GM19099 (cell line): ENCODE data around the gene OR2G3.

Experiments used
- POLR2A ChIP-seq: IDR thresholded peaks from 3 replicates; pipeline ENCODE4 v1.6.1; 2011; ENCODE audit warnings: low read depth; ENCODE audit not compliant: insufficient read length; ENCODE audit errors: extremely low read depth

OR2G3 gene

GRCh38 chr1:247605286-247605685, at the start of gene OR2G3:
Gene OR2G3, plus strand, starts transcription at chr1:247605586. Its CDS starts 0 bp downstream, at chr1:247605586.
- TF ChIP-seq POLR2A, result no peak

- TF ChIP-seq POLR2A, result no peak
Measured at GRCh38 chr1:247557926-247558674, 47.3 kb upstream of the OR2G3 start.

GRCh38 chr1:247561711-247562110, 43.7 kb upstream of the OR2G3 start:
- TF ChIP-seq POLR2A, result no peak

DNA sequence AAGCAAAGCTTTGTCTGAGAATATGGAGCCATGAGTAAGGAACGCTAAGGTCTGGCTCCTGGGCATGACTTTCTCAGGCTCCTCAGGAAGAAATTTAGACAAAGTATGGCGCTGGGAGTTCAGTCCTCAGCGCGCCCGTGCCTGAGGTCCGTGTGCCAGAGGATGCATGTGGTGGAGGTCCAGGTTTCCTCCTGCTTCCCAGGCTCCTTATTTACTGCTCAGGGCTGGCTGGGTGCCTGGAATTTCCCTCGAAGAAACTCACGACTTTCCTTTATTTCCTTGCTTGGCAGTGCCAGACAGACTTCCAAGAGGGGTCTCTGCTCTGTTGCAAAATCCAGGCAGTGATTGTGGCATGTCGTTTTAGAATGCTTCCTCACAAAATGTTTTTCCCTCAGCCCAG, 43.2 kb upstream of the OR2G3 start:
- no peak for TF ChIP-seq POLR2A

DNA sequence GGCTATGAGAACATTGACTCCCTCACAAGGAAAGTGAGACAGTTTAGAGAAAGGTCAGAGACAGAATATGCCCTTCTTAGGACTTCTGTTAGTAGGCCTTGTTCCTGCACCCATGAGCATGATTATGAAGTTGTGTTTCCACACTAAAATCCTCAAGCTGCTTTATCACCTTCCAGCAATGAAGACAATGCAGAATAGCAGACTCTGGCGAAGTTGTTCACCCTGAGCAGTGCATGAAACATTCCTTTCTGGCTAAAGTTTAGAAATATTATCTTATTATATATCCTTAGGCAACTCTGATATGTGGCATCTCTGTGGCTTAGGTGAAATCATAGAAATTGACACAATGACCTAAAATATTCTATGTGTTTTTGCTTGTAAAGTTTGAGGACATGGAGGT, 31.1 kb upstream of the OR2G3 start:
- no peak for TF ChIP-seq POLR2A

GRCh38 chr1:247574664-247575063, 30.7 kb upstream of the OR2G3 start:
- TF ChIP-seq POLR2A, result no peak

DNA sequence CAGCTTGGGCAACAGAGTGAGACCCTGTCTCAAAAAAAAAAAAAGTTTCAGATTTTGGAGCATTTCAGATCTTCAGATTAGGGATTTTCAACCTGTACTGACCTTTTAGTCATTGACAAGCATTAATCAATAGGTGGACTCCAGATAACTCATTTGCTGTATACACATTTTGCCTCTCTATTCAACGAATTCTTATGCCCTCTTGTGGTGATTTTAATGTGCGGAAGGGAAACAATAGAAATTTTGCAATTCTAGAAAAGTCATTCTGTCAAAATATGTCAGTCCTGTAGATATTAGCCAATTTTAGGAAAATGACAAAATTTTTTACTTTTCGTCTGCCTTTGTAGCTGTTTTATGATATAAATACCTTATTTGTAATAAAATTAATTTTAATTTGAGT, 28.9 kb upstream of the OR2G3 start:
- no peak for TF ChIP-seq POLR2A

DNA sequence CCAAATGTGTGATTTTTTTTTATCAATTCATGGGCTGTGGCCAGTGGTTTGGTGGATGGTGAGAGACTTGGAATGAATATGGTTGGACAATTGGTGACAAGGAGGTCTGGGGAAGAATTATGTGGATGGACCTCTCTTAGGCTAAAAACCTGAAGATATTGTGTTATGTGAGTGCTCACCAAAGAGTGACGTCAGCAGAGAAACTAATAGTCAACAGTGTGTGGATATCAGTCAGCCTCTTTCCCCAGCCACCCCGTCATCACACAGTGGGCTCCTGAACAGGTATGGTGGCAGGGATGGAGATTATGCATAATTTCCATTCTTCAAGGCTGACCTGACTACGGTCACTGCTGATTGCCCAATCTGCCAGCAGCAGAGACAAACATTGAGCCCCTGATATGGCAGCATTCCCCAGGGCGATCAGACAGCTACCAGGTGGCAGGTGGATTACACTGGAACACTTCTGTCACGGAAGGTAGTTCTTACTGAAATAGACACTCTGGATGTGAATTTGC, 26.4 kb upstream of the OR2G3 start:
- no peak for TF ChIP-seq POLR2A

DNA sequence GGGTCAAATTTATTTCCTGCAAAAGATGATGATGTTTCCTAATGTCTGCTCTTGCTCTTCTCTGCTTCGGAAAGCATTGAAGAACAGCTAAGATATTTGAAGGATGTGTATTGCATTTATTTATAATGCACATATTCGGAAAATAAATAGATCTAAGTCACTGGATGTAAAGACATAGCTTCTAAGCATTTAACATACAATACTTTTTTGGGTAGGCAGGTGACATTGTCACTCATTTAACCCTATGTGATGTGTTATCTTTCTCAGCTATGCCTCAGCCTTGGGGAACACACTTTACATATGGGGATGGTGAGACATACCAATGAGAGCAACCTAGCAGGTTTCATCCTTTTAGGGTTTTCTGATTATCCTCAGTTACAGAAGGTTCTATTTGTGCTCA, 17.3 kb upstream of the OR2G3 start, which contains the start of gene OR2G2:
OR2G2 (plus strand) TSS at position 301 of the 400 bp plus-strand sequence; CDS start at position 301, 0 bp downstream.
- TF ChIP-seq POLR2A, result no peak

GRCh38 chr1:247613405-247613804, 8.0 kb downstream of the OR2G3 start:
- no peak for TF ChIP-seq POLR2A

DNA sequence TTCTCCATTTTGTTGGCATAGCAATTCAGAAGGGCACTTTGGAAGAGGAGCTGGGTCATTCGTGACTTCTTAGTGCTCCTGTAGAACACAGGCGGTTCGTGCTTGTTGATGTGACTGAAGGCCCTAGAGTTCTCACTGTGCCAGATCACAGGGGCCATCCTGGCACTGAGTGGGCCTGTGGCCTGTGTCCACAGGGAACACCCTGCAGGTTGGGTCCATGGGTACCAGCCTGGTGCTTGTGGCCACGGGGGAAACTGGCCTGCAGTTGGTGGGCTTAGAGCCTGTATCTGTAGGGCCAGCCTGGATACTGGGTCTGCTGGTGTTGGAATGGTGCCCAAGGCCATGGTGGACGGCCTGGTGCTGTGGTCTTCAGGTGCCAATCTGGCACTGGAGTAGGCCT, 9.2 kb downstream of the OR2G3 start:
- no peak for TF ChIP-seq POLR2A

DNA sequence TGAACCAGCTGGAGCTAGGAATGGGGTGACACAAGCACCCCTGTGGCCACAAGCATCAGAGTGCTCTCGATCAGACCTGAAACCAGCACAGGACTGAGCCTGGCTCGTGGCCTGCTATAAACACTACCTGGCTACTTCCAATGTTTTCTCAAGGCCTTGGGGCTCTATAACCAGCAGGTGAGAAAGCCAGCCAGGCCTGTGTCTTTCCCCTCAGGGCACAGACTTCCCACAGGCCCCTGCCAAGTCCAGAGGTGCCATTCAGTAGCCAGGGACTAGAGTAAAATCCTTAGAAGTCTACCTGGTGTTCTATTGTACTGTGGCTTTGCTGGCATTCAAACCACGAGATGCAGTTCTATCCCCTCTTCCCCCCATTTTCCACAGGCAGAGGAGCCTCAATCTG, 22.6 kb downstream of the OR2G3 start:
- TF ChIP-seq POLR2A, result no peak

DNA sequence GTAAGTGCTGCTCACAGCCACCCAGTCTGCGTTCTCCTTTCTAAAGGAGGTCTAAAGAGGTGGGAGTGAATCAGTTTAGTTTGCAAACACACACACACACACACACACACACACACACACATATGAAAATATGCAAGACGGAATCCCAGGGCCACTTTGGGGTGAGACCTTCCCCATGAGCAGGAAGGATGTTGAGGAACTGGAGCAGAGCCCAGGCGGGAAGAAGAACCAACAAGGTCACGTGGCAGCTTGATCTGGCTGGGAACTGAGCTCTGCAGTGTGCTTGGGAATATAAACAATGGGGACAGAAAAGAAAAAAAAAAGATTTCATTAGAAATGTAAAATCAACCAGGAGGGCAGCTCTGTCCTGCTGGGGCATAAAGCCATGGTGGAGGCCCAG, 32.6 kb downstream of the OR2G3 start:
- no peak for TF ChIP-seq POLR2A

- TF ChIP-seq POLR2A, result no peak
Measured at GRCh38 chr1:247638781-247639180, 33.4 kb downstream of the OR2G3 start.

- TF ChIP-seq POLR2A, result no peak
Measured at GRCh38 chr1:247639381-247639981, 34.1 kb downstream of the OR2G3 start.

DNA sequence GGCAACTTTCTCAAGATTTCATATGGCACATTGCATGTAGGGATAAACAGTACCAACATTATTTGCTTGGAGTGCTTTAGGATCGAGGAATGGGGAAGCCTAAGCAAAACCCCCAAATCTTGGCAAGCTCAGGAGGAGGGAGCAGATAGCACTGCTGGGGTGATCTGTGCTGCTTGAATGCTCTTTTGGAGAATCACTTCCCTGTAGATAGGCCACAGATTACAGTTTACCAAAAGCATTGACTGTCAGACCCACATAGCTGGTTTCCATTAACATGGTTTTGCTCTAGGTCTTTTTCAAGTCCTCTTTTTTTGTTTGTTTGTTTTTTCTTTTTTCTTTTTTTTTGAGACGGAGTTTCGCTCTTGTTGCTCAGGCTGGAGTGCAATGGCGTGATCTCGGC, 37.4 kb downstream of the OR2G3 start:
- no peak for TF ChIP-seq POLR2A
